Progenitor cell of endocrine pancreas (in vitro differentiated cells): ENCODE measurements around the gene MED8. TPM values are rescaled to one million over a fixed set of nuclear protein-coding genes. Genes with fewer than 3 reads are reported as not detected.

Experiments used
- DNase-seq: peaks from one replicate; pipeline ENCODE4 v3.0.0; 2021; ENCODE audit warnings: low spot score; ENCODE audit not compliant: unreplicated experiment
- H3K27ac Mint-ChIP-seq: 2 replicates; pipeline ENCODE4 v1.8.0; 2021; ENCODE audit warnings: mild to moderate bottlenecking, moderate library complexity, mixed read lengths
- H3K27me3 Mint-ChIP-seq: 2 replicates; pipeline ENCODE4 v1.8.0; 2021; ENCODE audit warnings: mixed read lengths
- H3K36me3 Mint-ChIP-seq: 2 replicates; pipeline ENCODE4 v1.8.0; 2022; ENCODE audit warnings: mixed read lengths; ENCODE audit not compliant: insufficient read depth
- H3K4me1 Mint-ChIP-seq: 2 replicates; pipeline ENCODE4 v1.8.0; 2021; ENCODE audit warnings: low read depth, mixed read lengths
- H3K4me3 Mint-ChIP-seq: 2 replicates; pipeline ENCODE4 v1.8.0; 2021; ENCODE audit warnings: low read depth, mild to moderate bottlenecking, moderate library complexity, mixed read lengths
- H3K9me3 Mint-ChIP-seq: 2 replicates; pipeline ENCODE4 v1.8.0; 2021; ENCODE audit warnings: low read depth, mixed read lengths
- CTCF ChIP-seq: fragments of 200-600 bp; sonication (generic); IDR thresholded peaks from one replicate; pipeline ENCODE4 v1.5.0; 2021; ENCODE audit warnings: antibody characterized with exemption, mild to moderate bottlenecking; ENCODE audit not compliant: unreplicated experiment
- total RNA-seq: library from RNA; stranded (reverse); gene quantifications from 2 replicates; pipeline ENCODE4 v1.2.1, GENCODE V29; 2021

Gene MED8
- total RNA-seq, 1 donor from 2014 or later = 30.2 TPM

GRCh38 chr1:43351421-43352350 is 37.9 kb downstream of the MED8 start:
- peaks cover 38% of the 10 kb centered on the region for H3K4me1 Mint-ChIP-seq
- no peak for DNase-seq
- peak overlapping the region; percentile 75 for H3K27ac Mint-ChIP-seq
- no peaks in the 10 kb centered on the region for H3K9me3 Mint-ChIP-seq
- H3K36me3 Mint-ChIP-seq = no peaks in the 10 kb centered on the region
- H3K27me3 Mint-ChIP-seq = peaks cover 2% of the 10 kb centered on the region
- TF ChIP-seq CTCF = no peak
- H3K4me3 Mint-ChIP-seq = no peak overlapping the region

GRCh38 chr1:43350976-43351375 is 38.6 kb downstream of the MED8 start:
- Mint-ChIP-seq H3K4me3 (no peak overlapping the region), H3K36me3 (no peaks in the 10 kb centered on the region), H3K9me3 (no peaks in the 10 kb centered on the region), H3K27me3 (peaks cover 5% of the 10 kb centered on the region), H3K4me1 (peaks cover 38% of the 10 kb centered on the region), H3K27ac (peak overlapping the region; percentile 15)
- TF ChIP-seq CTCF = no peak
- no peak for DNase-seq

DNA sequence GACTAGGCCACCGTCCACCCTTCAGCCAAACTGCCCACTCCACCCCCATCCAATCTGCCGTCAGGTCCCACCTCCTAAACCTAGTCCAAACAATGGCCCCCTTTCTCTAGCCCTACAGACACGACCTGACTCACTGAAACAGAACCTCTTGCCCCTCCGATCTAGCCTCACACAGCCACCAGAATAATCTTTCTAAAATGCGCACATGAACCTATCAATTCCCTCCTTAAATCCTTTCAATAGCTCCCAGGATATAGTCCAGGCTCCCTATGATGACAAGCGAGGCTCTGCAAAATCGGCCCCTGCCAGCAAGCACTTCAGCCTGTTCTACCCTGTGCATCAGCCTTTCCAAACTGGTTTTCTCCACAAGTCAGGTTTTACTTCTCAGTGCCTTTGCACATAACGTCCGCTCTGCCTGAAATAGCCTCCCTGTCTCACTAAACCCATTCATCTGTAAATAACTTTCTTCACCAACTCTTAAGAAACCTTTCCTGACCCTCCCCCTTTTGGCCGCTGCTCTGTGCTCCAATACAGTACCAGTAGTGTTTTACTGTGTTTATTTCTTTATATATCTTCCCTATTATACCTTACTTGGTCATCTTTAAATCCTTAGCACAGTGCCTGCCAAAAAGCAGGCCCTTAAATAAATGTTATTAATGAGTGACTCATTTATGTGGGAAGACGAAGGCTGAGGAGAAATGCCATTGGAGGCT is 39.9 kb downstream of the MED8 start:
- Mint-ChIP-seq H3K4me3 (peak overlapping the region; percentile 86), H3K27me3 (peaks cover 6% of the 10 kb centered on the region)

GRCh38 chr1:43348809-43349593 is 40.6 kb downstream of the MED8 start:
- no peaks in the 10 kb centered on the region for H3K9me3 Mint-ChIP-seq
- no peaks in the 10 kb centered on the region for H3K36me3 Mint-ChIP-seq
- H3K27ac Mint-ChIP-seq = peak overlapping the region; percentile 100
- peak; percentile 95 for DNase-seq
- peaks cover 6% of the 10 kb centered on the region for H3K27me3 Mint-ChIP-seq
- TF ChIP-seq CTCF = no peak
- H3K4me1 Mint-ChIP-seq = peaks cover 40% of the 10 kb centered on the region
- H3K4me3 Mint-ChIP-seq = peak overlapping the region; percentile 86

More for the DNA sequence above, 39.9 kb downstream of the MED8 start:
- DNase-seq = no peak
- no peak for TF ChIP-seq CTCF
- Mint-ChIP-seq H3K36me3 (no peaks in the 10 kb centered on the region), H3K4me1 (peaks cover 40% of the 10 kb centered on the region), H3K9me3 (no peaks in the 10 kb centered on the region), H3K27ac (peak overlapping the region; percentile 100)
